Measurements from ENCODE around the gene EYS.

DNA sequence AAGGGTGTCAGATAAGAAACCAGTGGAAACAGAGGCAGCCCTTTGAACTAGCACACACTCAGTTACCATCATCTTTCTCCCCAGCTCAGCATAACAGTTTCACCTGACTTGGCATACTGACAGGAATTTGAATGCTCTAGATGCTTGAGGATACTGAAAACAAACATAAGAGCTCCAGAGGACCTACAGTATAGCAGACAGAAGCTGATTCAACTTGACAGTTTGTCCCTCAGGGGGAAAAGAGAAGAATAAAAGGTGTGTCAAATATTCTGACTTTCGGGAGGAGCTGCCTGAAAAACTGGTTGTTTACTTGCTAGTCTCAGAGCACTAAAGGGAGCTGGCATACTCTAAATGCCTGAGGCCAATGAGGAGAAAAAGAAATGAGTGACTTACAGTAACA is 35.1 kb downstream of the EYS start:
- TF ChIP-seq MYC (IDR thresholded peaks at IDR 0.05; ENCODE audit: low read depth, low read length), result no peak
- TF ChIP-seq, protein P1, sequence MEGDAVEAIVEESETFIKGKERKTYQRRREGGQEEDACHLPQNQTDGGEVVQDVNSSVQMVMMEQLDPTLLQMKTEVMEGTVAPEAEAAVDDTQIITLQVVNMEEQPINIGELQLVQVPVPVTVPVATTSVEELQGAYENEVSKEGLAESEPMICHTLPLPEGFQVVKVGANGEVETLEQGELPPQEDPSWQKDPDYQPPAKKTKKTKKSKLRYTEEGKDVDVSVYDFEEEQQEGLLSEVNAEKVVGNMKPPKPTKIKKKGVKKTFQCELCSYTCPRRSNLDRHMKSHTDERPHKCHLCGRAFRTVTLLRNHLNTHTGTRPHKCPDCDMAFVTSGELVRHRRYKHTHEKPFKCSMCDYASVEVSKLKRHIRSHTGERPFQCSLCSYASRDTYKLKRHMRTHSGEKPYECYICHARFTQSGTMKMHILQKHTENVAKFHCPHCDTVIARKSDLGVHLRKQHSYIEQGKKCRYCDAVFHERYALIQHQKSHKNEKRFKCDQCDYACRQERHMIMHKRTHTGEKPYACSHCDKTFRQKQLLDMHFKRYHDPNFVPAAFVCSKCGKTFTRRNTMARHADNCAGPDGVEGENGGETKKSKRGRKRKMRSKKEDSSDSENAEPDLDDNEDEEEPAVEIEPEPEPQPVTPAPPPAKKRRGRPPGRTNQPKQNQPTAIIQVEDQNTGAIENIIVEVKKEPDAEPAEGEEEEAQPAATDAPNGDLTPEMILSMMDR (IDR thresholded peaks at IDR 0.05; ENCODE audit: low read depth, low read length), result no peak
- TF ChIP-seq POLR2A (IDR thresholded peaks at IDR 0.05; ENCODE audit: extremely low read depth, insufficient read length), result no peak
- TF ChIP-seq, protein P2, sequence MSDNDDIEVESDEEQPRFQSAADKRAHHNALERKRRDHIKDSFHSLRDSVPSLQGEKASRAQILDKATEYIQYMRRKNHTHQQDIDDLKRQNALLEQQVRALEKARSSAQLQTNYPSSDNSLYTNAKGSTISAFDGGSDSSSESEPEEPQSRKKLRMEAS (IDR thresholded peaks at IDR 0.05; ENCODE audit: low read depth, low read length), result no peak
